GM23338 (cell line): Measurements from ENCODE around the gene EVA1B. TPM values are rescaled to one million over a fixed set of nuclear protein-coding genes. Genes with fewer than 3 reads are reported as not detected.

Experiments
- ATAC-seq: fragments of 200-7000 bp; cut with Tn5 transposase; 3 replicates; pipeline ENCODE4 v1.9.1; 2020
- DNase-seq: peaks from one replicate; pipeline ENCODE4 v3.0.0-alpha.2; 2015; ENCODE audit warnings: low spot score
- H2AFZ ChIP-seq: fragments of 200-600 bp; sonication (generic); 2 replicates; pipeline ENCODE4 v1.8.0; 2016; ENCODE audit warnings: antibody characterized with exemption, mild to moderate bottlenecking, moderate library complexity
- H3F3A ChIP-seq: fragments of 200-600 bp; sonication (generic); replicated peaks from 2 replicates; pipeline ENCODE4 v1.8.0; 2017; ENCODE audit warnings: antibody characterized with exemption, mixed run types, low read depth
- H3K27ac ChIP-seq: fragments of 200-600 bp; sonication (generic); 2 replicates; pipeline ENCODE4 v1.6.1; 2016; ENCODE audit warnings: low read depth
- H3K27me3 ChIP-seq: fragments of 200-600 bp; sonication (generic); 2 replicates; pipeline ENCODE4 v1.8.0; 2016; ENCODE audit warnings: mild to moderate bottlenecking, mixed run types, moderate library complexity; ENCODE audit not compliant: insufficient read depth
- H3K36me3 ChIP-seq: fragments of 200-600 bp; sonication (generic); 2 replicates; pipeline ENCODE4 v1.8.0; 2016; ENCODE audit warnings: mild to moderate bottlenecking; ENCODE audit not compliant: insufficient read depth
- H3K4me1 ChIP-seq: fragments of 200-600 bp; sonication (generic); 2 replicates; pipeline ENCODE4 v1.8.0; 2016; ENCODE audit warnings: mild to moderate bottlenecking, moderate library complexity; ENCODE audit not compliant: insufficient read depth
- H3K4me2 ChIP-seq: fragments of 200-600 bp; sonication (generic); 2 replicates; pipeline ENCODE4 v1.7.1; 2017; ENCODE audit warnings: mixed run types
- H3K4me3 ChIP-seq: fragments of 200-600 bp; sonication (generic); 2 replicates; pipeline ENCODE4 v1.6.1; 2016; ENCODE audit warnings: mixed run types
- H3K79me2 ChIP-seq: fragments of 200-600 bp; sonication (generic); replicated peaks from 2 replicates; pipeline ENCODE4 v1.8.0; 2017; ENCODE audit warnings: mild to moderate bottlenecking; ENCODE audit not compliant: insufficient read depth
- H3K9me2 ChIP-seq: fragments of 200-600 bp; sonication (generic); 2 replicates; pipeline ENCODE4 v1.8.0; 2017; ENCODE audit not compliant: insufficient read depth
- H4K20me1 ChIP-seq: fragments of 200-600 bp; sonication (generic); replicated peaks from 2 replicates; pipeline ENCODE4 v1.8.0; 2017; ENCODE audit warnings: mild to moderate bottlenecking; ENCODE audit not compliant: insufficient read depth
- H3K27ac Mint-ChIP-seq: 2 replicates; pipeline ENCODE4 v1.8.0; 2020; ENCODE audit warnings: inconsistent platforms, mild to moderate bottlenecking, moderate library complexity, mixed read lengths
- H3K27me3 Mint-ChIP-seq: 3 replicates; pipeline ENCODE4 v1.8.0; 2022; ENCODE audit warnings: low read depth, mild to moderate bottlenecking, moderate library complexity, mixed read lengths, inconsistent platforms; ENCODE audit not compliant: insufficient read depth, poor library complexity
- H3K36me3 Mint-ChIP-seq: 3 replicates; pipeline ENCODE4 v1.8.0; 2021; ENCODE audit warnings: low read depth, mild to moderate bottlenecking, inconsistent platforms, moderate library complexity, mixed read lengths
- H3K4me1 Mint-ChIP-seq: 3 replicates; pipeline ENCODE4 v1.8.0; 2020; ENCODE audit warnings: mild to moderate bottlenecking, inconsistent platforms, mixed read lengths
- H3K4me3 Mint-ChIP-seq: 3 replicates; pipeline ENCODE4 v1.8.0; 2021; ENCODE audit warnings: moderate library complexity, mild to moderate bottlenecking, inconsistent platforms, mixed read lengths
- H3K9me3 Mint-ChIP-seq: 3 replicates; pipeline ENCODE4 v1.8.0; 2020; ENCODE audit warnings: moderate library complexity, mild to moderate bottlenecking, inconsistent platforms, mixed read lengths
- EZH2 ChIP-seq: fragments of 200-600 bp; sonication (generic); IDR thresholded peaks from one replicate; pipeline ENCODE4 v1.8.0; 2017; ENCODE audit warnings: antibody characterized with exemption, mild to moderate bottlenecking, low read depth; ENCODE audit not compliant: unreplicated experiment
- NANOG ChIP-seq: IDR thresholded peaks from 2 replicates; pipeline ENCODE4 v1.6.1; 2016; ENCODE audit warnings: antibody characterized with exemption, borderline replicate concordance
- POLR2AphosphoS5 ChIP-seq: IDR thresholded peaks from 2 replicates; pipeline ENCODE4 v1.6.1; 2016; ENCODE audit warnings: antibody characterized with exemption, low read depth
- STAT1 ChIP-seq: IDR thresholded peaks from one replicate; pipeline ENCODE4 v1.6.1; 2016; ENCODE audit warnings: antibody characterized with exemption; ENCODE audit not compliant: unreplicated experiment
- ZNF114 ChIP-seq: fragments of 250-450 bp; sonication (Bioruptor Pico); IDR thresholded peaks from 2 replicates; pipeline ENCODE4 v1.5.0; 2020; ENCODE audit warnings: mild to moderate bottlenecking, moderate library complexity
- polyA plus RNA-seq: library from polyadenylated mRNA; unstranded; fragments of >200 nt; fragmentation: Nextera tagmentation; extraction: Ambion mirVana; gene quantifications from 2 replicates; pipeline ENCODE4 v1.2.1, GENCODE V29; 2016
- total RNA-seq: library from RNA; depleted of rRNA; stranded (reverse); fragments of >200 nt; shearing (Covaris generic); gene quantifications from 2 replicates; pipeline ENCODE4 v1.2.3, GENCODE V29; 2014
- TF ChIP-seq, protein P1 (sequence below): fragments of 250-450 bp; sonication (Bioruptor Pico); IDR thresholded peaks from 2 replicates; pipeline ENCODE4 v1.5.0; 2020; ENCODE audit warnings: mild to moderate bottlenecking, moderate library complexity

The EVA1B gene
- total and polyA plus RNA-seq, 2 experiments from 2014 or later = 9.2 to 27.3 TPM

GRCh38 chr1:36284061-36284460 is 39.4 kb downstream of the EVA1B start (continued):
- TF ChIP-seq, protein P1, sequence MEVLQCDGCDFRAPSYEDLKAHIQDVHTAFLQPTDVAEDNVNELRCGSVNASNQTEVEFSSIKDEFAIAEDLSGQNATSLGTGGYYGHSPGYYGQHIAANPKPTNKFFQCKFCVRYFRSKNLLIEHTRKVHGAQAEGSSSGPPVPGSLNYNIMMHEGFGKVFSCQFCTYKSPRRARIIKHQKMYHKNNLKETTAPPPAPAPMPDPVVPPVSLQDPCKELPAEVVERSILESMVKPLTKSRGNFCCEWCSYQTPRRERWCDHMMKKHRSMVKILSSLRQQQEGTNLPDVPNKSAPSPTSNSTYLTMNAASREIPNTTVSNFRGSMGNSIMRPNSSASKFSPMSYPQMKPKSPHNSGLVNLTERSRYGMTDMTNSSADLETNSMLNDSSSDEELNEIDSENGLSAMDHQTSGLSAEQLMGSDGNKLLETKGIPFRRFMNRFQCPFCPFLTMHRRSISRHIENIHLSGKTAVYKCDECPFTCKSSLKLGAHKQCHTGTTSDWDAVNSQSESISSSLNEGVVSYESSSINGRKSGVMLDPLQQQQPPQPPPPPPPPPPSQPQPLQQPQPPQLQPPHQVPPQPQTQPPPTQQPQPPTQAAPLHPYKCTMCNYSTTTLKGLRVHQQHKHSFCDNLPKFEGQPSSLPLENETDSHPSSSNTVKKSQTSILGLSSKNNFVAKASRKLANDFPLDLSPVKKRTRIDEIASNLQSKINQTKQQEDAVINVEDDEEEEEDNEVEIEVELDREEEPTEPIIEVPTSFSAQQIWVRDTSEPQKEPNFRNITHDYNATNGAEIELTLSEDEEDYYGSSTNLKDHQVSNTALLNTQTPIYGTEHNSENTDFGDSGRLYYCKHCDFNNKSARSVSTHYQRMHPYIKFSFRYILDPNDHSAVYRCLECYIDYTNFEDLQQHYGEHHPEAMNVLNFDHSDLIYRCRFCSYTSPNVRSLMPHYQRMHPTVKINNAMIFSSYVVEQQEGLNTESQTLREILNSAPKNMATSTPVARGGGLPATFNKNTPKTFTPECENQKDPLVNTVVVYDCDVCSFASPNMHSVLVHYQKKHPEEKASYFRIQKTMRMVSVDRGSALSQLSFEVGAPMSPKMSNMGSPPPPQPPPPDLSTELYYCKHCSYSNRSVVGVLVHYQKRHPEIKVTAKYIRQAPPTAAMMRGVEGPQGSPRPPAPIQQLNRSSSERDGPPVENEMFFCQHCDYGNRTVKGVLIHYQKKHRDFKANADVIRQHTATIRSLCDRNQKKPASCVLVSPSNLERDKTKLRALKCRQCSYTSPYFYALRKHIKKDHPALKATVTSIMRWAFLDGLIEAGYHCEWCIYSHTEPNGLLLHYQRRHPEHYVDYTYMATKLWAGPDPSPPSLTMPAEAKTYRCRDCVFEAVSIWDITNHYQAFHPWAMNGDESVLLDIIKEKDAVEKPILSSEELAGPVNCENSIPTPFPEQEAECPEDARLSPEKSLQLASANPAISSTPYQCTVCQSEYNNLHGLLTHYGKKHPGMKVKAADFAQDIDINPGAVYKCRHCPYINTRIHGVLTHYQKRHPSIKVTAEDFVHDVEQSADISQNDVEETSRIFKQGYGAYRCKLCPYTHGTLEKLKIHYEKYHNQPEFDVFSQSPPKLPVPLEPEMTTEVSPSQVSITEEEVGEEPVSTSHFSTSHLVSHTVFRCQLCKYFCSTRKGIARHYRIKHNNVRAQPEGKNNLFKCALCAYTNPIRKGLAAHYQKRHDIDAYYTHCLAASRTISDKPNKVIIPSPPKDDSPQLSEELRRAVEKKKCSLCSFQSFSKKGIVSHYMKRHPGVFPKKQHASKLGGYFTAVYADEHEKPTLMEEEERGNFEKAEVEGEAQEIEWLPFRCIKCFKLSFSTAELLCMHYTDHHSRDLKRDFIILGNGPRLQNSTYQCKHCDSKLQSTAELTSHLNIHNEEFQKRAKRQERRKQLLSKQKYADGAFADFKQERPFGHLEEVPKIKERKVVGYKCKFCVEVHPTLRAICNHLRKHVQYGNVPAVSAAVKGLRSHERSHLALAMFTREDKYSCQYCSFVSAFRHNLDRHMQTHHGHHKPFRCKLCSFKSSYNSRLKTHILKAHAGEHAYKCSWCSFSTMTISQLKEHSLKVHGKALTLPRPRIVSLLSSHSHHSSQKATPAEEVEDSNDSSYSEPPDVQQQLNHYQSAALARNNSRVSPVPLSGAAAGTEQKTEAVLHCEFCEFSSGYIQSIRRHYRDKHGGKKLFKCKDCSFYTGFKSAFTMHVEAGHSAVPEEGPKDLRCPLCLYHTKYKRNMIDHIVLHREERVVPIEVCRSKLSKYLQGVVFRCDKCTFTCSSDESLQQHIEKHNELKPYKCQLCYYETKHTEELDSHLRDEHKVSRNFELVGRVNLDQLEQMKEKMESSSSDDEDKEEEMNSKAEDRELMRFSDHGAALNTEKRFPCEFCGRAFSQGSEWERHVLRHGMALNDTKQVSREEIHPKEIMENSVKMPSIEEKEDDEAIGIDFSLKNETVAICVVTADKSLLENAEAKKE (CRISPR knock-in tag) = no peak
- TF ChIP-seq STAT1 = no peak

DNA sequence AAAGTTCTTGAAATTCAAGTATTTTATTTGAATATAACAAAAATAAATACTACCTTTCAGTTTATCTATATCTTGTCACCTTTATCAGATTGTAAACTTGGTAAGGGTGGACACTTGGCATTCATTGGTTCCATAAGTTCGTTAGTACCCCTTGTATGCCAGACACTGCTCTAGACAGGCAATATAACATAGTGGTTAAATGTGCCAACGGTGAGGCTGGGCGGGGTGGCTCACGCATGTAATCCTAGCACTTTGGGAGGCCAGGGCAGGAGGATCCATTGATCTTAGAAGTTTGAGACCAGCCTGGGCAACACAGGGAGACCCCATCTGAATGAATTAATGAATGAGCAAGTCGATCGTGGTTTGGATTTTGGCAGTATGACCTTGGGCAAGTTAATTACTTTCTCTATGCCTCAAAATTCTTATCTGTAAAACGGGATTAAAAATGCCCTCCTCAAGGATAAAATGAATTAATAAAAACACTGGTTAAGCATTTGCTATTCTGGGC is 43.6 kb downstream of the EVA1B start:
- no peak overlapping the region for H3K4me3 Mint-ChIP-seq
- H3K9me3 Mint-ChIP-seq = no peaks in the 10 kb centered on the region
- Histone ChIP-seq H2AFZ (no peak overlapping the region), H4K20me1 (peaks cover 36% of the 10 kb centered on the region), H3K4me2 (no peak overlapping the region), H3K79me2 (peaks cover 62% of the 10 kb centered on the region), H3K36me3 (peaks cover 9% of the 10 kb centered on the region), H3K27me3 (no peaks in the 10 kb centered on the region), H3K4me3 (no peak overlapping the region), H3K9me2 (no peaks in the 10 kb centered on the region), H3F3A (peaks cover 10% of the 10 kb centered on the region), H3K27ac (peak overlapping the region; percentile 51; the same call in 1 of the 2 replicates), H3K4me1 (no peaks in the 10 kb centered on the region)
- DNase-seq = no peak
- ATAC-seq = no peak
- no peaks in the 10 kb centered on the region for H3K4me1 Mint-ChIP-seq
- peaks cover 22% of the 10 kb centered on the region for H3K36me3 Mint-ChIP-seq
- TF ChIP-seq EZH2 (no peak), NANOG (no peak), POLR2AphosphoS5 (no peak), ZNF114 (CRISPR knock-in tag) (no peak)
- H3K27ac Mint-ChIP-seq = no peak overlapping the region
- peaks cover 3% of the 10 kb centered on the region for H3K27me3 Mint-ChIP-seq
